ENCODE measurements around the gene MAPK11.
"Not testable (repeated sequence)": the region's sequence is repeated elsewhere in the genome, so short reads cannot be mapped to it uniquely, and the experiment has no call there.

The MAPK11 gene

GRCh38 chr22:50278956-50279619, 8.9 kb upstream of the MAPK11 start:
- H3K27ac ChIP-seq, result no peak overlapping the region
- TF ChIP-seq ZFX (IDR thresholded peaks at IDR 0.05), result no peak
- TF ChIP-seq CTCF (conservative IDR thresholded peaks at IDR 0.05), result no peak

GRCh38 chr22:50278461-50278860, 8.3 kb upstream of the MAPK11 start:
- no peak for TF ChIP-seq CTCF (conservative IDR thresholded peaks at IDR 0.05)
- TF ChIP-seq ZFX (IDR thresholded peaks at IDR 0.05), result no peak
- no peak overlapping the region for H3K27ac ChIP-seq

- TF ChIP-seq CTCF (conservative IDR thresholded peaks at IDR 0.05), result no peak
- TF ChIP-seq ZFX (IDR thresholded peaks at IDR 0.05), result no peak
- no peak overlapping the region for H3K27ac ChIP-seq
Observed at GRCh38 chr22:50277761-50278160, 7.6 kb upstream of the MAPK11 start.

- no peak overlapping the region for H3K27ac ChIP-seq
- TF ChIP-seq CTCF (conservative IDR thresholded peaks at IDR 0.05) (no peak), ZFX (IDR thresholded peaks at IDR 0.05) (no peak)
Observed at GRCh38 chr22:50276143-50276542, 6.0 kb upstream of the MAPK11 start.

GRCh38 chr22:50275181-50276055, 5.2 kb upstream of the MAPK11 start:
- TF ChIP-seq CTCF (conservative IDR thresholded peaks at IDR 0.05) (no peak), ZFX (IDR thresholded peaks at IDR 0.05) (no peak)
- no peak overlapping the region for H3K27ac ChIP-seq

- TF ChIP-seq CTCF (conservative IDR thresholded peaks at IDR 0.05) (no peak), ZFX (IDR thresholded peaks at IDR 0.05) (no peak)
- no peak overlapping the region for H3K27ac ChIP-seq
Observed at GRCh38 chr22:50274771-50275170, 4.6 kb upstream of the MAPK11 start.

- TF ChIP-seq ZFX (IDR thresholded peaks at IDR 0.05) (no peak), CTCF (conservative IDR thresholded peaks at IDR 0.05) (no peak; the same call in 1 of the 2 replicates)
Observed at GRCh38 chr22:50274311-50274710, 4.1 kb upstream of the MAPK11 start.

GRCh38 chr22:50273781-50274180, 3.6 kb upstream of the MAPK11 start:
- H3K27ac ChIP-seq, result not testable (repeated sequence)

More at GRCh38 chr22:50274311-50274710, 4.1 kb upstream of the MAPK11 start:
- no peak overlapping the region; the same call in 1 of the 2 replicates for H3K27ac ChIP-seq
